Heart left ventricle (tissue), 13 donors: ENCODE measurements around the gene BRMS1L.

Experiments used
- POLR2A ChIP-seq, 2 donors: fragments of 450-650 bp; IDR thresholded peaks; one replicate each; pipeline ENCODE4 v1.6.1; 2017; ENCODE audit warnings: antibody characterized with exemption in 2 of 2, mild to moderate bottlenecking in 2 of 2, moderate library complexity in 2 of 2
- TF ChIP-seq, protein P1 (sequence below), 12 donors: fragments of 200-600 bp; sonication (generic) in 4 of 12; IDR thresholded peaks; one replicate each; pipeline versions ENCODE4 v1.5.0 to v1.8.0; 2018 to 2022; ENCODE audit warnings: antibody characterized with exemption in 12 of 12, mild to moderate bottlenecking in 5 of 12
- donor health status: ischemic (EF 13 %, LVEDD 7.1; RV severe dilation, severe dysfunction).
- donor health status: DM: no; HTN: yes; CAD: no.
- donor health status: DM: no; HTN: no; CAD: no.
- donor health status: ischemic (EF 25% LVEDD 6.9; RV normal size, moderate dysfunction).
- donor health status: ischemic (EF 25% LVEDD 5.7; RV mildly dilated, moderate dysfunction).
- donor health status: ischemic (EF 35%, LVEDD 5.7; RV mildly dilated, moderate dysfunction).
- donor health status: nonischemic (EF 11% LVEDD 7.7; RV severe dilation, severe dysfunction).
- donor health status: DM: yes; HTN: yes; CAD: no.
- donor health status: PGD.
- donor health status: ischemic (EF 29% LVEDD 5.4; RV normal size, mild dysfunction).
- donor health status: nonischemic (EF 23%, LVEDD 6.1; RV moderate dilation, normal function).

GRCh38 chr14:35786856-35787255 is 39.3 kb upstream of the BRMS1L start:
- TF ChIP-seq, protein P1, sequence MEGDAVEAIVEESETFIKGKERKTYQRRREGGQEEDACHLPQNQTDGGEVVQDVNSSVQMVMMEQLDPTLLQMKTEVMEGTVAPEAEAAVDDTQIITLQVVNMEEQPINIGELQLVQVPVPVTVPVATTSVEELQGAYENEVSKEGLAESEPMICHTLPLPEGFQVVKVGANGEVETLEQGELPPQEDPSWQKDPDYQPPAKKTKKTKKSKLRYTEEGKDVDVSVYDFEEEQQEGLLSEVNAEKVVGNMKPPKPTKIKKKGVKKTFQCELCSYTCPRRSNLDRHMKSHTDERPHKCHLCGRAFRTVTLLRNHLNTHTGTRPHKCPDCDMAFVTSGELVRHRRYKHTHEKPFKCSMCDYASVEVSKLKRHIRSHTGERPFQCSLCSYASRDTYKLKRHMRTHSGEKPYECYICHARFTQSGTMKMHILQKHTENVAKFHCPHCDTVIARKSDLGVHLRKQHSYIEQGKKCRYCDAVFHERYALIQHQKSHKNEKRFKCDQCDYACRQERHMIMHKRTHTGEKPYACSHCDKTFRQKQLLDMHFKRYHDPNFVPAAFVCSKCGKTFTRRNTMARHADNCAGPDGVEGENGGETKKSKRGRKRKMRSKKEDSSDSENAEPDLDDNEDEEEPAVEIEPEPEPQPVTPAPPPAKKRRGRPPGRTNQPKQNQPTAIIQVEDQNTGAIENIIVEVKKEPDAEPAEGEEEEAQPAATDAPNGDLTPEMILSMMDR (IDR thresholded peaks at IDR 0.05) = no peak
- no peak for TF ChIP-seq POLR2A (IDR thresholded peaks at IDR 0.05)
